K562 (cell line): ENCODE measurements around the gene GRK3. TPM values are rescaled to one million over a fixed set of nuclear protein-coding genes. Genes with fewer than 3 reads are reported as not detected.
"Not testable (repeated sequence)": the region's sequence is repeated elsewhere in the genome, so short reads cannot be mapped to it uniquely, and the experiment has no call there.

ENCODE experiments used
- ATAC-seq: fragments of 200-7000 bp; cut with Tn5 transposase; 3 replicates; pipeline ENCODE4 v1.9.1; 2020; ENCODE audit warnings: moderate library complexity
- BruUV-seq: library from RNA; stranded (reverse); fragments of 400-500 nt; replicated peaks from 2 replicates; lab custom pipeline; 2021; lab: Mats Ljungman, UMichigan
- CTCF ChIA-PET: fragments of 300-600 bp; formaldehyde crosslinking; extraction: SDS; loops from one replicate; lab custom pipeline; 2021; ENCODE audit warnings: low intra/inter-chr PET ratio; lab: Yijun Ruan, JAX
- POLR2A ChIA-PET: fragments of 300-600, 350-650 bp; sonication (Branson Sonifier 250); formaldehyde crosslinking; extraction: SDS; loops from one replicate; lab custom pipeline; 2021; ENCODE audit warnings: antibody characterized with exemption, inconsistent platforms; lab: Yijun Ruan, JAX
- DNase-seq, 4 experiments: peaks; one replicate each; pipeline versions ENCODE4 v3.0.0 to v3.0.0-alpha.2; 2011 to 2018; ENCODE audit warnings: low spot score in 3 of 4, mixed read lengths in 3 of 4; ENCODE audit errors: extremely low read depth in 1 of 4
- FAIRE-seq: peaks from 2 replicates; lab custom pipeline; 2011; peaks lifted over from hg19 to GRCh38; lab: Jason Lieb, UNC
- H2AFZ ChIP-seq: 2 replicates; pipeline ENCODE4 v1.6.0; 2011; ENCODE audit warnings: low read depth, low read length, control low read depth, inconsistent platforms
- H3K27ac ChIP-seq: fragments of 200-600 bp; 3 replicates; pipeline ENCODE4 v1.8.0; 2011; ENCODE audit warnings: low read depth, mild to moderate bottlenecking, control low read depth, inconsistent platforms, low read length, moderate library complexity, mixed read lengths; ENCODE audit errors: extremely low read depth
- H3K27me3 ChIP-seq, 2 experiments: fragments of 300-600 bp in 1 of 2; 2 replicates in 1 of 2; 3 replicates in 1 of 2; pipeline versions ENCODE4 v1.6.0 to v1.8.0; 2011; ENCODE audit warnings: inconsistent platforms in 2 of 2, low read length in 2 of 2, mild to moderate bottlenecking in 1 of 2, mixed read lengths in 1 of 2, moderate library complexity in 1 of 2; ENCODE audit not compliant: control insufficient read depth in 2 of 2, insufficient read depth in 2 of 2
- H3K36me3 ChIP-seq: fragments of 300-600 bp; 3 replicates; pipeline ENCODE4 v1.8.0; 2011; ENCODE audit warnings: mild to moderate bottlenecking, low read length, inconsistent platforms; ENCODE audit not compliant: control insufficient read depth, insufficient read depth
- H3K4me1 ChIP-seq, 2 experiments: fragments of 200-600 bp in 1 of 2; replicated peaks in 1 of 2; 2 replicates in 1 of 2; 3 replicates in 1 of 2; pipeline versions ENCODE4 v1.5.1 to v1.8.0; 2011; ENCODE audit warnings: inconsistent platforms in 2 of 2, low read length in 2 of 2, mild to moderate bottlenecking in 1 of 2, mixed read lengths in 1 of 2, moderate library complexity in 1 of 2; ENCODE audit not compliant: control insufficient read depth in 2 of 2, insufficient read depth in 2 of 2
- H3K4me2 ChIP-seq: 2 replicates; pipeline ENCODE4 v1.6.1; 2011; ENCODE audit warnings: low read length, control low read depth, inconsistent platforms, mixed read lengths; ENCODE audit not compliant: insufficient read depth
- H3K4me3 ChIP-seq: fragments of 200-600 bp; sonication (generic), shearing (Covaris generic); 2 replicates; pipeline ENCODE4 v1.5.1; 2016; ENCODE audit warnings: control low read depth, inconsistent platforms
- H3K79me2 ChIP-seq: fragments of 200-600 bp; 3 replicates; pipeline ENCODE4 v1.8.0; 2011; ENCODE audit warnings: low read length, inconsistent platforms; ENCODE audit not compliant: control insufficient read depth, insufficient read depth
- H3K9ac ChIP-seq, 2 experiments: 2 replicates each; pipeline versions ENCODE4 v1.6.0 to v1.6.1; 2011; ENCODE audit warnings: low read depth in 2 of 2, low read length in 2 of 2, control low read depth in 1 of 2, inconsistent platforms in 1 of 2, mild to moderate bottlenecking in 1 of 2, mixed read lengths in 1 of 2; ENCODE audit not compliant: insufficient read depth in 1 of 2
- H3K9me1 ChIP-seq: one replicate; pipeline ENCODE4 v1.6.0; 2011; ENCODE audit warnings: inconsistent platforms, mild to moderate bottlenecking, low read length, moderate library complexity; ENCODE audit not compliant: control insufficient read depth, insufficient read depth
- H3K9me3 ChIP-seq: replicated peaks from 2 replicates; pipeline ENCODE4 v1.5.1; 2011; ENCODE audit warnings: low read depth, low read length, inconsistent platforms; ENCODE audit not compliant: control insufficient read depth, insufficient read depth
- H4K20me1 ChIP-seq: replicated peaks from 2 replicates; pipeline ENCODE4 v1.6.1; 2011; ENCODE audit warnings: low read length, inconsistent platforms, mixed read lengths; ENCODE audit not compliant: control insufficient read depth, insufficient read depth
- ESRRA ChIP-seq: fragments of 450-650 bp; IDR thresholded peaks from 2 replicates; pipeline ENCODE4 v1.6.1; 2014; ENCODE audit warnings: low read depth, mild to moderate bottlenecking, moderate library complexity, borderline replicate concordance
- L3MBTL2 ChIP-seq: fragments of 450-650 bp; IDR thresholded peaks from 2 replicates; pipeline ENCODE4 v1.6.1; 2016; ENCODE audit warnings: mild to moderate bottlenecking, moderate library complexity
- SPI1 ChIP-seq: IDR thresholded peaks from 2 replicates; pipeline ENCODE4 v1.6.1; 2011; ENCODE audit warnings: low read depth, low read length, control low read depth, borderline replicate concordance
- SRF ChIP-seq, 2 experiments: fragments of 250-450, 450-650 bp in 1 of 2; sonication (Bioruptor Pico) in 1 of 2; sonication (generic) in 1 of 2; formaldehyde crosslinking; IDR thresholded peaks; 2 replicates each; pipeline versions ENCODE4 v1.5.0 to v1.5.1; 2020 to 2022; ENCODE audit warnings: mild to moderate bottlenecking in 1 of 2, missing genetic modification reagents in 1 of 2
- WGBS: fragments of 100-300 bp; shearing (Covaris generic); methylation state at CpG from one replicate; pipeline ENCODE4 v1.1.6; 2016; ENCODE audit warnings: low coverage, mixed read lengths; ENCODE audit not compliant: insufficient coverage; ENCODE audit errors: missing lambda C conversion rate; 5-methylcytosine and 5-hydroxymethylcytosine counted together
- in situ Hi-C: fragments of 300-500 bp; cut with MboI; formaldehyde crosslinking; loops from 4 replicates; pipeline ENCODE4 v1.15.0; 2018; ENCODE audit warnings: inconsistent platforms, mixed read lengths
- intact Hi-C: fragments of 100-400 bp; cut with micrococcal nuclease; formaldehyde crosslinking; loops from 2 replicates; pipeline ENCODE4 v1.14.2; 2022
- polyA plus RNA-seq, 8 experiments: library from polyadenylated mRNA; depleted of rRNA in 4 of 8; stranded (reverse) in 5 of 8; unstranded in 3 of 8; fragments of >200 nt; fragmentation: Nextera tagmentation in 2 of 8; fragmentation: Illumina TruSeq in 1 of 8; extraction: Ambion mirVana in 2 of 8; extraction: Trizol in 1 of 8; gene quantifications; 2 replicates each; pipeline versions ENCODE4 v1.2.1 to v1.2.3, GENCODE V29; 2011 to 2014; ENCODE audit warnings: inconsistent platforms in 1 of 8, missing spikeins in 1 of 8
- total RNA-seq, 7 experiments: library from RNA; depleted of rRNA in 6 of 7; stranded (reverse); fragments of >200 nt in 6 of 7; fragmentation: Illumina TruSeq in 2 of 7; extraction: Trizol in 2 of 7; gene quantifications; 2 replicates each; pipeline versions ENCODE4 v1.2.1 to v1.2.3, GENCODE V29; 2011 to 2021; ENCODE audit warnings: low replicate concordance in 1 of 7
- TF ChIP-seq, protein P1 (sequence below): sonication (generic); formaldehyde crosslinking; IDR thresholded peaks from 2 replicates; pipeline ENCODE4 v1.9.0; 2022; ENCODE audit warnings: mild to moderate bottlenecking, missing genetic modification reagents
- TF ChIP-seq, protein P2 (sequence below): fragments of 450-650 bp; IDR thresholded peaks from 2 replicates; pipeline ENCODE4 v1.6.1; 2016
- TF ChIP-seq, protein P3 (sequence below): fragments of 450-650 bp; IDR thresholded peaks from 2 replicates; pipeline ENCODE4 v1.6.1; 2016; ENCODE audit warnings: mild to moderate bottlenecking, moderate library complexity
- TF ChIP-seq, protein P4 (sequence below): sonication (generic); formaldehyde crosslinking; IDR thresholded peaks from 2 replicates; pipeline ENCODE4 v1.9.0; 2022; ENCODE audit warnings: mild to moderate bottlenecking, missing genetic modification reagents

Gene GRK3
- total and polyA plus RNA-seq, 9 of the 15 experiments (the other 6 are each of a cell fraction or from before 2014, with no cell fraction given): 1.4 to 7.6 (median 3.6) TPM

DNA sequence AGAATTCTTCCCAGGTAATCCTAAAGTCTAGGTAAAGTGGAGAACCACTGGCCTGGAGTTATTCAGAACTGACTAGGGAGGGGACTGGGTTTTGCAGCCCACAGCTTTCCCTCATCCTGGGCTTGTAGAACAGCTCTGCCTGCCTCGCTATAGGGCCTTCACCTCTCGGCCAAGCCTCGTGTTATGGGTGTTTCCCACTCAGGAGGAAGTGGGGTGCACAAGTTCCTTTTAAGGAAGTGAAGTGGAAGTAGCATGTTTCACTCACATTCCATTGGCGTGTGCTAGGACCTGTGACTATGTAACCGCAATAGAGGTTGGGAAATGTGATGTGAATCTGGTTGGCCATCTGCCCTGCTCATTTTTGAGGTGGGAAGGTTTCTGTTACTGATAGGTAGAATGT lies 20.5 kb downstream of the GRK3 start:
- H3K79me2 ChIP-seq, H3K9me1 ChIP-seq, H3K4me1 ChIP-seq, H4K20me1 ChIP-seq, H2AFZ ChIP-seq, H3K9ac ChIP-seq, H3K4me3 ChIP-seq, CTCF ChIA-PET, H3K27me3 ChIP-seq, H3K27ac ChIP-seq, H3K4me2 ChIP-seq, BruUV-seq, H3K36me3 ChIP-seq, H3K9me3 ChIP-seq: not testable (repeated sequence)
- POLR2A ChIA-PET: interaction anchor here (0.8 kb wide), 1 partner anchor 166 kb away, joined by 3 read pairs; no protein-coding TSS in a partner anchor
- ATAC-seq (peak; percentile 69), FAIRE-seq (peak; percentile 32), DNase-seq (peak in 1 of 4 experiments; percentile 19)
- intact Hi-C loops (loop anchor here (10.0 kb wide), 1 partner anchor 300 kb away; no protein-coding TSS in a partner anchor), in situ Hi-C loops (loop anchor here (5.0 kb wide), 1 partner anchor 298 kb away; no protein-coding TSS in a partner anchor)
- 12% methylated on average over 5 of the region's 5 CpGs for WGBS
- TF ChIP-seq L3MBTL2: peak; percentile 89
- TF ChIP-seq, protein P1, sequence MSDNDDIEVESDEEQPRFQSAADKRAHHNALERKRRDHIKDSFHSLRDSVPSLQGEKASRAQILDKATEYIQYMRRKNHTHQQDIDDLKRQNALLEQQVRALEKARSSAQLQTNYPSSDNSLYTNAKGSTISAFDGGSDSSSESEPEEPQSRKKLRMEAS: peak; percentile 74
- peak; percentile 79 for TF ChIP-seq SPI1
- TF ChIP-seq, protein P2, sequence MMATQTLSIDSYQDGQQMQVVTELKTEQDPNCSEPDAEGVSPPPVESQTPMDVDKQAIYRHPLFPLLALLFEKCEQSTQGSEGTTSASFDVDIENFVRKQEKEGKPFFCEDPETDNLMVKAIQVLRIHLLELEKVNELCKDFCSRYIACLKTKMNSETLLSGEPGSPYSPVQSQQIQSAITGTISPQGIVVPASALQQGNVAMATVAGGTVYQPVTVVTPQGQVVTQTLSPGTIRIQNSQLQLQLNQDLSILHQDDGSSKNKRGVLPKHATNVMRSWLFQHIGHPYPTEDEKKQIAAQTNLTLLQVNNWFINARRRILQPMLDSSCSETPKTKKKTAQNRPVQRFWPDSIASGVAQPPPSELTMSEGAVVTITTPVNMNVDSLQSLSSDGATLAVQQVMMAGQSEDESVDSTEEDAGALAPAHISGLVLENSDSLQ: 0 out of 2 replicates have a peak, but pooled peaks have one; percentile 7
- TF ChIP-seq, protein P3, sequence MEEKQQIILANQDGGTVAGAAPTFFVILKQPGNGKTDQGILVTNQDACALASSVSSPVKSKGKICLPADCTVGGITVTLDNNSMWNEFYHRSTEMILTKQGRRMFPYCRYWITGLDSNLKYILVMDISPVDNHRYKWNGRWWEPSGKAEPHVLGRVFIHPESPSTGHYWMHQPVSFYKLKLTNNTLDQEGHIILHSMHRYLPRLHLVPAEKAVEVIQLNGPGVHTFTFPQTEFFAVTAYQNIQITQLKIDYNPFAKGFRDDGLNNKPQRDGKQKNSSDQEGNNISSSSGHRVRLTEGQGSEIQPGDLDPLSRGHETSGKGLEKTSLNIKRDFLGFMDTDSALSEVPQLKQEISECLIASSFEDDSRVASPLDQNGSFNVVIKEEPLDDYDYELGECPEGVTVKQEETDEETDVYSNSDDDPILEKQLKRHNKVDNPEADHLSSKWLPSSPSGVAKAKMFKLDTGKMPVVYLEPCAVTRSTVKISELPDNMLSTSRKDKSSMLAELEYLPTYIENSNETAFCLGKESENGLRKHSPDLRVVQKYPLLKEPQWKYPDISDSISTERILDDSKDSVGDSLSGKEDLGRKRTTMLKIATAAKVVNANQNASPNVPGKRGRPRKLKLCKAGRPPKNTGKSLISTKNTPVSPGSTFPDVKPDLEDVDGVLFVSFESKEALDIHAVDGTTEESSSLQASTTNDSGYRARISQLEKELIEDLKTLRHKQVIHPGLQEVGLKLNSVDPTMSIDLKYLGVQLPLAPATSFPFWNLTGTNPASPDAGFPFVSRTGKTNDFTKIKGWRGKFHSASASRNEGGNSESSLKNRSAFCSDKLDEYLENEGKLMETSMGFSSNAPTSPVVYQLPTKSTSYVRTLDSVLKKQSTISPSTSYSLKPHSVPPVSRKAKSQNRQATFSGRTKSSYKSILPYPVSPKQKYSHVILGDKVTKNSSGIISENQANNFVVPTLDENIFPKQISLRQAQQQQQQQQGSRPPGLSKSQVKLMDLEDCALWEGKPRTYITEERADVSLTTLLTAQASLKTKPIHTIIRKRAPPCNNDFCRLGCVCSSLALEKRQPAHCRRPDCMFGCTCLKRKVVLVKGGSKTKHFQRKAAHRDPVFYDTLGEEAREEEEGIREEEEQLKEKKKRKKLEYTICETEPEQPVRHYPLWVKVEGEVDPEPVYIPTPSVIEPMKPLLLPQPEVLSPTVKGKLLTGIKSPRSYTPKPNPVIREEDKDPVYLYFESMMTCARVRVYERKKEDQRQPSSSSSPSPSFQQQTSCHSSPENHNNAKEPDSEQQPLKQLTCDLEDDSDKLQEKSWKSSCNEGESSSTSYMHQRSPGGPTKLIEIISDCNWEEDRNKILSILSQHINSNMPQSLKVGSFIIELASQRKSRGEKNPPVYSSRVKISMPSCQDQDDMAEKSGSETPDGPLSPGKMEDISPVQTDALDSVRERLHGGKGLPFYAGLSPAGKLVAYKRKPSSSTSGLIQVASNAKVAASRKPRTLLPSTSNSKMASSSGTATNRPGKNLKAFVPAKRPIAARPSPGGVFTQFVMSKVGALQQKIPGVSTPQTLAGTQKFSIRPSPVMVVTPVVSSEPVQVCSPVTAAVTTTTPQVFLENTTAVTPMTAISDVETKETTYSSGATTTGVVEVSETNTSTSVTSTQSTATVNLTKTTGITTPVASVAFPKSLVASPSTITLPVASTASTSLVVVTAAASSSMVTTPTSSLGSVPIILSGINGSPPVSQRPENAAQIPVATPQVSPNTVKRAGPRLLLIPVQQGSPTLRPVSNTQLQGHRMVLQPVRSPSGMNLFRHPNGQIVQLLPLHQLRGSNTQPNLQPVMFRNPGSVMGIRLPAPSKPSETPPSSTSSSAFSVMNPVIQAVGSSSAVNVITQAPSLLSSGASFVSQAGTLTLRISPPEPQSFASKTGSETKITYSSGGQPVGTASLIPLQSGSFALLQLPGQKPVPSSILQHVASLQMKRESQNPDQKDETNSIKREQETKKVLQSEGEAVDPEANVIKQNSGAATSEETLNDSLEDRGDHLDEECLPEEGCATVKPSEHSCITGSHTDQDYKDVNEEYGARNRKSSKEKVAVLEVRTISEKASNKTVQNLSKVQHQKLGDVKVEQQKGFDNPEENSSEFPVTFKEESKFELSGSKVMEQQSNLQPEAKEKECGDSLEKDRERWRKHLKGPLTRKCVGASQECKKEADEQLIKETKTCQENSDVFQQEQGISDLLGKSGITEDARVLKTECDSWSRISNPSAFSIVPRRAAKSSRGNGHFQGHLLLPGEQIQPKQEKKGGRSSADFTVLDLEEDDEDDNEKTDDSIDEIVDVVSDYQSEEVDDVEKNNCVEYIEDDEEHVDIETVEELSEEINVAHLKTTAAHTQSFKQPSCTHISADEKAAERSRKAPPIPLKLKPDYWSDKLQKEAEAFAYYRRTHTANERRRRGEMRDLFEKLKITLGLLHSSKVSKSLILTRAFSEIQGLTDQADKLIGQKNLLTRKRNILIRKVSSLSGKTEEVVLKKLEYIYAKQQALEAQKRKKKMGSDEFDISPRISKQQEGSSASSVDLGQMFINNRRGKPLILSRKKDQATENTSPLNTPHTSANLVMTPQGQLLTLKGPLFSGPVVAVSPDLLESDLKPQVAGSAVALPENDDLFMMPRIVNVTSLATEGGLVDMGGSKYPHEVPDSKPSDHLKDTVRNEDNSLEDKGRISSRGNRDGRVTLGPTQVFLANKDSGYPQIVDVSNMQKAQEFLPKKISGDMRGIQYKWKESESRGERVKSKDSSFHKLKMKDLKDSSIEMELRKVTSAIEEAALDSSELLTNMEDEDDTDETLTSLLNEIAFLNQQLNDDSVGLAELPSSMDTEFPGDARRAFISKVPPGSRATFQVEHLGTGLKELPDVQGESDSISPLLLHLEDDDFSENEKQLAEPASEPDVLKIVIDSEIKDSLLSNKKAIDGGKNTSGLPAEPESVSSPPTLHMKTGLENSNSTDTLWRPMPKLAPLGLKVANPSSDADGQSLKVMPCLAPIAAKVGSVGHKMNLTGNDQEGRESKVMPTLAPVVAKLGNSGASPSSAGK: peak; percentile 57
- peak; percentile 36; the same call in 1 of the 2 replicates for TF ChIP-seq ESRRA
- TF ChIP-seq, protein P4, sequence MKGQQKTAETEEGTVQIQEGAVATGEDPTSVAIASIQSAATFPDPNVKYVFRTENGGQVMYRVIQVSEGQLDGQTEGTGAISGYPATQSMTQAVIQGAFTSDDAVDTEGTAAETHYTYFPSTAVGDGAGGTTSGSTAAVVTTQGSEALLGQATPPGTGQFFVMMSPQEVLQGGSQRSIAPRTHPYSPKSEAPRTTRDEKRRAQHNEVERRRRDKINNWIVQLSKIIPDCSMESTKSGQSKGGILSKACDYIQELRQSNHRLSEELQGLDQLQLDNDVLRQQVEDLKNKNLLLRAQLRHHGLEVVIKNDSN (CRISPR knock-in tag): 0 out of 2 replicates have a peak, but pooled peaks have one; percentile 13
- TF ChIP-seq SRF (CRISPR knock-in tag; IDR thresholded peaks at IDR 0.05): peak in 1 of 2 experiments; percentile 92; a peak in 2 of 4 replicates
